A549 (cell line): ENCODE data around the gene SPATA31D4.

Experiments
- JUN ChIP-seq, 2 experiments: fragments of >200 bp; sonication (Bioruptor Twin); formaldehyde crosslinking; IDR thresholded peaks; 2 replicates in 1 of 2; 3 replicates in 1 of 2; pipeline ENCODE4 v1.6.1; 2016 to 2017
- MYC ChIP-seq: IDR thresholded peaks from 2 replicates; pipeline ENCODE4 v1.6.1; 2012; ENCODE audit warnings: mild to moderate bottlenecking, inconsistent platforms, low read length, improper control_type of control experiment, borderline replicate concordance
- TF ChIP-seq, protein P1 (sequence below): fragments of >200 bp; sonication (Bioruptor Twin); formaldehyde crosslinking; IDR thresholded peaks from 3 replicates; pipeline ENCODE4 v1.5.1; 2016

DNA sequence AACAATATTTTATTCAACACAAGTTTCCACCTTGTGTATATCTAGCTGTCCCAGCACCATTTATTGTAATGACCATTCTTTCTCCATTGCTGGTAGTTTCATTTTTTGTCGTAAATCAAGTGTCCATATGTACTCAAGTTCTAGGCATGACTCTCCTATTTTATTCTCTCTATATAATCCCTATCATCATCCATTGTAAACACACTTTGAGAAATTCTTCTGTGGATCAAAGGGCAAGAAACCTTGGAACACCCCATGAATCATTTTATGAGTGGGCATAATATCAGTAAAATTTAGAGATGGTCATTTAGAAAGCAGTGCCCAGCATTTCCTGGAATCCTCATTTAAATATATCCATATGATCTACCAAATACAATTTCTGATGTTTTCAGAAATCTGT is 35.8 kb upstream of the SPATA31D4 start:
- TF ChIP-seq, protein P1, sequence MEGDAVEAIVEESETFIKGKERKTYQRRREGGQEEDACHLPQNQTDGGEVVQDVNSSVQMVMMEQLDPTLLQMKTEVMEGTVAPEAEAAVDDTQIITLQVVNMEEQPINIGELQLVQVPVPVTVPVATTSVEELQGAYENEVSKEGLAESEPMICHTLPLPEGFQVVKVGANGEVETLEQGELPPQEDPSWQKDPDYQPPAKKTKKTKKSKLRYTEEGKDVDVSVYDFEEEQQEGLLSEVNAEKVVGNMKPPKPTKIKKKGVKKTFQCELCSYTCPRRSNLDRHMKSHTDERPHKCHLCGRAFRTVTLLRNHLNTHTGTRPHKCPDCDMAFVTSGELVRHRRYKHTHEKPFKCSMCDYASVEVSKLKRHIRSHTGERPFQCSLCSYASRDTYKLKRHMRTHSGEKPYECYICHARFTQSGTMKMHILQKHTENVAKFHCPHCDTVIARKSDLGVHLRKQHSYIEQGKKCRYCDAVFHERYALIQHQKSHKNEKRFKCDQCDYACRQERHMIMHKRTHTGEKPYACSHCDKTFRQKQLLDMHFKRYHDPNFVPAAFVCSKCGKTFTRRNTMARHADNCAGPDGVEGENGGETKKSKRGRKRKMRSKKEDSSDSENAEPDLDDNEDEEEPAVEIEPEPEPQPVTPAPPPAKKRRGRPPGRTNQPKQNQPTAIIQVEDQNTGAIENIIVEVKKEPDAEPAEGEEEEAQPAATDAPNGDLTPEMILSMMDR: no peak
- no peak for TF ChIP-seq MYC
- TF ChIP-seq JUN (IDR thresholded peaks at IDR 0.05): no peak
